ENCODE measurements around the gene RIPOR3.

The RIPOR3 gene

GRCh38 chr20:50591233-50591852, 100.0 kb downstream of the RIPOR3 start:
- no peak overlapping the region for H3K4me3 ChIP-seq (ENCODE audit: low read length in 2 of 2)
- peaks cover 5 to 12% of the 10 kb centered on the region in 2 donors for H3K27me3 ChIP-seq (ENCODE audit: control insufficient read depth in 1 of 2, insufficient read depth in 2 of 2, low read length in 2 of 2)
- H3K36me3 ChIP-seq (ENCODE audit: control insufficient read depth in 2 of 2, insufficient read depth in 2 of 2, low read length in 2 of 2) = peaks cover 9 to 15% of the 10 kb centered on the region in 2 donors
- H3K27ac ChIP-seq (ENCODE audit: low read length) = no peak overlapping the region
- H3K9me3 ChIP-seq (ENCODE audit: control insufficient read depth in 2 of 2, low read length in 2 of 2) = no peaks in the 10 kb centered on the region
- peaks cover 20% of the 10 kb centered on the region for H3K4me1 ChIP-seq (ENCODE audit: control insufficient read depth, insufficient read depth, low read length)
- H3K9ac ChIP-seq (ENCODE audit: low read length in 2 of 2) = no peak overlapping the region

GRCh38 chr20:50590348-50590664, 101.0 kb downstream of the RIPOR3 start:
- Histone ChIP-seq H3K4me3 (ENCODE audit: low read length in 2 of 2) (no peak overlapping the region), H3K27ac (ENCODE audit: low read length) (no peak overlapping the region), H3K27me3 (ENCODE audit: control insufficient read depth in 1 of 2, insufficient read depth in 2 of 2, low read length in 2 of 2) (peaks cover 1 to 4% of the 10 kb centered on the region in 2 donors), H3K9me3 (ENCODE audit: control insufficient read depth in 2 of 2, low read length in 2 of 2) (no peaks in the 10 kb centered on the region), H3K36me3 (ENCODE audit: control insufficient read depth in 2 of 2, insufficient read depth in 2 of 2, low read length in 2 of 2) (peaks cover 16 to 21% of the 10 kb centered on the region in 2 donors), H3K4me1 (ENCODE audit: control insufficient read depth, insufficient read depth, low read length) (peaks cover 17% of the 10 kb centered on the region), H3K9ac (ENCODE audit: low read length in 2 of 2) (no peak overlapping the region)

GRCh38 chr20:50589548-50590347, 101.6 kb downstream of the RIPOR3 start:
- Histone ChIP-seq H3K4me1 (ENCODE audit: control insufficient read depth, insufficient read depth, low read length) (peaks cover 15% of the 10 kb centered on the region), H3K36me3 (ENCODE audit: control insufficient read depth in 2 of 2, insufficient read depth in 2 of 2, low read length in 2 of 2) (peaks cover 16 to 21% of the 10 kb centered on the region in 2 donors), H3K27me3 (ENCODE audit: control insufficient read depth in 1 of 2, insufficient read depth in 2 of 2, low read length in 2 of 2) (no peaks in the 10 kb centered on the region), H3K9ac (ENCODE audit: low read length in 2 of 2) (no peak overlapping the region), H3K9me3 (ENCODE audit: control insufficient read depth in 2 of 2, low read length in 2 of 2) (no peaks in the 10 kb centered on the region), H3K27ac (ENCODE audit: low read length) (no peak overlapping the region), H3K4me3 (ENCODE audit: low read length in 2 of 2) (no peak overlapping the region)

- Histone ChIP-seq H3K27me3 (ENCODE audit: control insufficient read depth in 1 of 2, insufficient read depth in 2 of 2, low read length in 2 of 2) (no peaks in the 10 kb centered on the region), H3K27ac (ENCODE audit: low read length) (no peak overlapping the region), H3K4me1 (ENCODE audit: control insufficient read depth, insufficient read depth, low read length) (peaks cover 15% of the 10 kb centered on the region), H3K9ac (ENCODE audit: low read length in 2 of 2) (no peak overlapping the region), H3K9me3 (ENCODE audit: control insufficient read depth in 2 of 2, low read length in 2 of 2) (no peaks in the 10 kb centered on the region), H3K36me3 (ENCODE audit: control insufficient read depth in 2 of 2, insufficient read depth in 2 of 2, low read length in 2 of 2) (peaks cover 25 to 28% of the 10 kb centered on the region in 2 donors), H3K4me3 (ENCODE audit: low read length in 2 of 2) (no peak overlapping the region)
Measured at GRCh38 chr20:50588034-50588736, 103.2 kb downstream of the RIPOR3 start.

GRCh38 chr20:50587291-50587961, 103.9 kb downstream of the RIPOR3 start:
- Histone ChIP-seq H3K36me3 (ENCODE audit: control insufficient read depth in 2 of 2, insufficient read depth in 2 of 2, low read length in 2 of 2) (peaks cover 27 to 35% of the 10 kb centered on the region in 2 donors), H3K4me3 (ENCODE audit: low read length in 2 of 2) (no peak overlapping the region), H3K4me1 (ENCODE audit: control insufficient read depth, insufficient read depth, low read length) (peaks cover 8% of the 10 kb centered on the region), H3K9ac (ENCODE audit: low read length in 2 of 2) (no peak overlapping the region), H3K9me3 (ENCODE audit: control insufficient read depth in 2 of 2, low read length in 2 of 2) (no peaks in the 10 kb centered on the region), H3K27me3 (ENCODE audit: control insufficient read depth in 1 of 2, insufficient read depth in 2 of 2, low read length in 2 of 2) (no peaks in the 10 kb centered on the region), H3K27ac (ENCODE audit: low read length) (no peak overlapping the region)

GRCh38 chr20:50586531-50587232, 104.7 kb downstream of the RIPOR3 start:
- no peak overlapping the region for H3K9ac ChIP-seq (ENCODE audit: low read length in 2 of 2)
- H3K4me1 ChIP-seq (ENCODE audit: control insufficient read depth, insufficient read depth, low read length) = peaks cover under 1% of the 10 kb centered on the region
- no peaks in the 10 kb centered on the region for H3K9me3 ChIP-seq (ENCODE audit: control insufficient read depth in 2 of 2, low read length in 2 of 2)
- peaks cover 33 to 40% of the 10 kb centered on the region in 2 donors for H3K36me3 ChIP-seq (ENCODE audit: control insufficient read depth in 2 of 2, insufficient read depth in 2 of 2, low read length in 2 of 2)
- H3K27ac ChIP-seq (ENCODE audit: low read length) = no peak overlapping the region
- no peak overlapping the region for H3K4me3 ChIP-seq (ENCODE audit: low read length in 2 of 2)
- no peaks in the 10 kb centered on the region for H3K27me3 ChIP-seq (ENCODE audit: control insufficient read depth in 1 of 2, insufficient read depth in 2 of 2, low read length in 2 of 2)

GRCh38 chr20:50585678-50586077, 105.7 kb downstream of the RIPOR3 start:
- H3K27ac ChIP-seq (ENCODE audit: low read length) = no peak overlapping the region
- H3K4me1 ChIP-seq (ENCODE audit: control insufficient read depth, insufficient read depth, low read length) = no peaks in the 10 kb centered on the region
- H3K36me3 ChIP-seq (ENCODE audit: control insufficient read depth in 2 of 2, insufficient read depth in 2 of 2, low read length in 2 of 2) = peaks cover 43 to 47% of the 10 kb centered on the region in 2 donors
- no peaks in the 10 kb centered on the region for H3K9me3 ChIP-seq (ENCODE audit: control insufficient read depth in 2 of 2, low read length in 2 of 2)
- no peak overlapping the region for H3K4me3 ChIP-seq (ENCODE audit: low read length in 2 of 2)
- no peaks in the 10 kb centered on the region for H3K27me3 ChIP-seq (ENCODE audit: control insufficient read depth in 1 of 2, insufficient read depth in 2 of 2, low read length in 2 of 2)
- H3K9ac ChIP-seq (ENCODE audit: low read length in 2 of 2) = no peak overlapping the region

- Histone ChIP-seq H3K9me3 (ENCODE audit: control insufficient read depth in 2 of 2, low read length in 2 of 2) (no peaks in the 10 kb centered on the region), H3K4me3 (ENCODE audit: low read length in 2 of 2) (no peak overlapping the region), H3K36me3 (ENCODE audit: control insufficient read depth in 2 of 2, insufficient read depth in 2 of 2, low read length in 2 of 2) (peaks cover 46 to 52% of the 10 kb centered on the region in 2 donors), H3K27me3 (ENCODE audit: control insufficient read depth in 1 of 2, insufficient read depth in 2 of 2, low read length in 2 of 2) (no peaks in the 10 kb centered on the region), H3K4me1 (ENCODE audit: control insufficient read depth, insufficient read depth, low read length) (no peaks in the 10 kb centered on the region), H3K9ac (ENCODE audit: low read length in 2 of 2) (no peak overlapping the region), H3K27ac (ENCODE audit: low read length) (no peak overlapping the region)
Measured at GRCh38 chr20:50585214-50585613, 106.1 kb downstream of the RIPOR3 start.

- H3K27ac ChIP-seq (ENCODE audit: low read length) = no peak overlapping the region
- no peak overlapping the region for H3K9ac ChIP-seq (ENCODE audit: low read length in 2 of 2)
- H3K27me3 ChIP-seq (ENCODE audit: control insufficient read depth in 1 of 2, insufficient read depth in 2 of 2, low read length in 2 of 2) = no peaks in the 10 kb centered on the region
- no peaks in the 10 kb centered on the region for H3K9me3 ChIP-seq (ENCODE audit: control insufficient read depth in 2 of 2, low read length in 2 of 2)
- H3K4me3 ChIP-seq (ENCODE audit: low read length in 2 of 2) = no peak overlapping the region
- H3K4me1 ChIP-seq (ENCODE audit: control insufficient read depth, insufficient read depth, low read length) = peaks cover 2% of the 10 kb centered on the region
- H3K36me3 ChIP-seq (ENCODE audit: control insufficient read depth in 2 of 2, insufficient read depth in 2 of 2, low read length in 2 of 2) = peaks cover 48 to 57% of the 10 kb centered on the region in 2 donors
Measured at GRCh38 chr20:50584687-50585086, 106.7 kb downstream of the RIPOR3 start.

Data from stomach smooth muscle (tissue), 2 donors.